GM18505 (cell line): ENCODE measurements around the gene INMT.
A peak's percentile ranks its signal among the peaks of the same experiment; 100 is the strongest.

Source experiments
- ATAC-seq: cut with Tn5 transposase; IDR thresholded peaks from one replicate; pipeline ENCODE4 v1.9.1; 2021; ENCODE audit not compliant: unreplicated experiment
- POLR2A ChIP-seq: IDR thresholded peaks from 4 replicates; pipeline ENCODE4 v1.6.1; 2011; ENCODE audit warnings: borderline replicate concordance; ENCODE audit not compliant: insufficient read depth, insufficient read length; ENCODE audit errors: extremely low read depth

INMT gene

GRCh38 chr7:30796105-30796869, 44.4 kb downstream of the INMT start:
- no peak for TF ChIP-seq POLR2A
- ATAC-seq: no peak

GRCh38 chr7:30797176-30798040, 45.5 kb downstream of the INMT start:
- ATAC-seq: no peak
- no peak for TF ChIP-seq POLR2A

- TF ChIP-seq POLR2A: no peak
- peak; percentile 78 for ATAC-seq
These were observed 47.5 kb downstream of the INMT start for GRCh38 chr7:30799206-30799975.

GRCh38 chr7:30799976-30800661, 48.2 kb downstream of the INMT start:
- no peak for TF ChIP-seq POLR2A
- no peak for ATAC-seq

- ATAC-seq: no peak
- no peak for TF ChIP-seq POLR2A
These were observed 48.9 kb downstream of the INMT start for GRCh38 chr7:30800785-30801252.

GRCh38 chr7:30802812-30803211, 50.9 kb downstream of the INMT start:
- no peak for ATAC-seq

GRCh38 chr7:30804078-30804661, 52.2 kb downstream of the INMT start:
- ATAC-seq: no peak
- TF ChIP-seq POLR2A: no peak

More at GRCh38 chr7:30802812-30803211, 50.9 kb downstream of the INMT start:
- no peak for TF ChIP-seq POLR2A

GRCh38 chr7:30805081-30805691, 53.3 kb downstream of the INMT start:
- no peak for ATAC-seq
- no peak for TF ChIP-seq POLR2A

- ATAC-seq: no peak
- TF ChIP-seq POLR2A: no peak
These were observed 54.0 kb downstream of the INMT start for GRCh38 chr7:30805931-30806330.
